OCI-LY1 (cell line): ENCODE data around the gene CST3.

Source experiments
- H2AFZ ChIP-seq: fragments of 200-600 bp; sonication (generic), shearing (Covaris generic); 2 replicates; pipeline ENCODE4 v1.6.0; 2014; ENCODE audit warnings: antibody characterized with exemption, mild to moderate bottlenecking, low read length
- H3F3A ChIP-seq: fragments of 200-600 bp; sonication (generic), shearing (Covaris generic); 2 replicates; pipeline ENCODE4 v1.6.0; 2014; ENCODE audit warnings: mild to moderate bottlenecking, antibody characterized with exemption, low read length, moderate library complexity; ENCODE audit not compliant: insufficient read depth
- H3K27ac ChIP-seq: fragments of 200-600 bp; sonication (generic); 2 replicates; pipeline ENCODE4 v1.5.1; 2014; ENCODE audit warnings: low read length, mixed run types, mild to moderate bottlenecking, low read depth; ENCODE audit not compliant: poor library complexity, severe bottlenecking
- H3K27me3 ChIP-seq: fragments of 200-600 bp; sonication (generic); 2 replicates; pipeline ENCODE4 v1.6.0; 2014; ENCODE audit warnings: antibody characterized with exemption, mild to moderate bottlenecking, low read length, moderate library complexity; ENCODE audit not compliant: insufficient read depth
- H3K36me3 ChIP-seq: fragments of 200-600 bp; sonication (generic); 2 replicates; pipeline ENCODE4 v1.6.1; 2014; ENCODE audit warnings: mild to moderate bottlenecking, antibody characterized with exemption, low read length, moderate library complexity, mixed read lengths; ENCODE audit not compliant: insufficient read depth
- H3K4me1 ChIP-seq: fragments of 200-600 bp; sonication (generic); 2 replicates; pipeline ENCODE4 v1.5.1; 2014; ENCODE audit warnings: mild to moderate bottlenecking, low read length, moderate library complexity; ENCODE audit not compliant: insufficient read depth, severe bottlenecking
- H3K4me2 ChIP-seq: fragments of 200-600 bp; sonication (generic), shearing (Covaris generic); 2 replicates; pipeline ENCODE4 v1.6.1; 2014; ENCODE audit warnings: low read length
- H3K4me3 ChIP-seq: fragments of 200-600 bp; sonication (generic); 2 replicates; pipeline ENCODE4 v1.5.1; 2014; ENCODE audit warnings: low read length, low read depth, mild to moderate bottlenecking, mixed read lengths; ENCODE audit not compliant: poor library complexity, severe bottlenecking
- H3K79me2 ChIP-seq: fragments of 200-600 bp; shearing (Covaris generic); 2 replicates; pipeline ENCODE4 v1.6.1; 2016; ENCODE audit warnings: mixed run types, low read length, mixed read lengths; ENCODE audit not compliant: insufficient read depth
- H3K9ac ChIP-seq: fragments of 200-600 bp; sonication (generic), shearing (Covaris generic); 2 replicates; pipeline ENCODE4 v1.6.1; 2014; ENCODE audit warnings: mild to moderate bottlenecking, low read length, mixed read lengths
- H3K9me2 ChIP-seq: fragments of 200-600 bp; sonication (generic), shearing (Covaris generic); 2 replicates; pipeline ENCODE4 v1.6.1; 2014; ENCODE audit warnings: low read depth, mild to moderate bottlenecking, low read length, mixed read lengths
- H3K9me3 ChIP-seq: fragments of 200-600 bp; shearing (Covaris generic); 2 replicates; pipeline ENCODE4 v1.6.1; 2014; ENCODE audit warnings: low read length, mixed read lengths
- H4K20me1 ChIP-seq: fragments of 200-600 bp; sonication (generic), shearing (Covaris generic); 2 replicates; pipeline ENCODE4 v1.6.0; 2016; ENCODE audit warnings: mild to moderate bottlenecking, low read length; ENCODE audit not compliant: insufficient read depth
- CTCF ChIP-seq: fragments of 200-600 bp; sonication (generic), shearing (Covaris generic); IDR thresholded peaks from 2 replicates; pipeline ENCODE4 v1.5.1; 2017; ENCODE audit warnings: mild to moderate bottlenecking, antibody characterized with exemption, low read length, moderate library complexity, mixed read lengths
- EZH2 ChIP-seq: fragments of 200-600 bp; sonication (generic), shearing (Covaris generic); IDR thresholded peaks from 2 replicates; pipeline ENCODE4 v1.8.0; 2017; ENCODE audit warnings: borderline replicate concordance, mixed run types, mild to moderate bottlenecking, antibody characterized with exemption, low read length, moderate library complexity, mixed read lengths

Gene CST3

GRCh38 chr20:23684261-23684660 is 46.5 kb upstream of the CST3 start:
- no peak for TF ChIP-seq EZH2
- no peak for TF ChIP-seq CTCF
- no peaks in the 10 kb centered on the region for H3K4me1 ChIP-seq
- no peak overlapping the region for H3K9ac ChIP-seq
- no peaks in the 10 kb centered on the region for H4K20me1 ChIP-seq
- H3K9me2 ChIP-seq: no peaks in the 10 kb centered on the region
- H2AFZ ChIP-seq: no peak overlapping the region
- no peaks in the 10 kb centered on the region for H3K27me3 ChIP-seq
- no peaks in the 10 kb centered on the region for H3F3A ChIP-seq
- no peaks in the 10 kb centered on the region for H3K9me3 ChIP-seq
- no peak overlapping the region for H3K4me2 ChIP-seq
- H3K27ac ChIP-seq: no peak overlapping the region
- no peaks in the 10 kb centered on the region for H3K36me3 ChIP-seq
- H3K79me2 ChIP-seq: no peaks in the 10 kb centered on the region
- no peak overlapping the region for H3K4me3 ChIP-seq

GRCh38 chr20:23683807-23684206 is 46.1 kb upstream of the CST3 start:
- no peaks in the 10 kb centered on the region for H3K79me2 ChIP-seq

GRCh38 chr20:23683281-23683680 is 45.5 kb upstream of the CST3 start:
- Histone ChIP-seq H3F3A (no peaks in the 10 kb centered on the region), H3K4me3 (no peak overlapping the region), H3K79me2 (no peaks in the 10 kb centered on the region), H3K27me3 (no peaks in the 10 kb centered on the region), H3K9me3 (no peaks in the 10 kb centered on the region), H3K9ac (no peak overlapping the region), H2AFZ (no peak overlapping the region), H3K36me3 (no peaks in the 10 kb centered on the region), H3K27ac (no peak overlapping the region), H3K4me2 (no peak overlapping the region), H3K4me1 (no peaks in the 10 kb centered on the region), H3K9me2 (no peaks in the 10 kb centered on the region), H4K20me1 (no peaks in the 10 kb centered on the region)
- no peak for TF ChIP-seq CTCF
- no peak for TF ChIP-seq EZH2

More at GRCh38 chr20:23683807-23684206, 46.1 kb upstream of the CST3 start:
- Histone ChIP-seq H3K9ac (no peak overlapping the region), H3K4me2 (no peak overlapping the region), H3K4me1 (no peaks in the 10 kb centered on the region), H3K27ac (no peak overlapping the region), H3K4me3 (no peak overlapping the region), H3K36me3 (no peaks in the 10 kb centered on the region), H3F3A (no peaks in the 10 kb centered on the region), H3K9me3 (no peaks in the 10 kb centered on the region), H3K9me2 (no peaks in the 10 kb centered on the region), H3K27me3 (no peaks in the 10 kb centered on the region), H2AFZ (no peak overlapping the region), H4K20me1 (no peaks in the 10 kb centered on the region)
- no peak for TF ChIP-seq CTCF
- TF ChIP-seq EZH2: no peak
